ENCODE results near the gene ELOVL6.
"Not testable (repeated sequence)": the region's sequence is repeated elsewhere in the genome, so short reads cannot be mapped to it uniquely, and the experiment has no call there.

ELOVL6 gene

DNA sequence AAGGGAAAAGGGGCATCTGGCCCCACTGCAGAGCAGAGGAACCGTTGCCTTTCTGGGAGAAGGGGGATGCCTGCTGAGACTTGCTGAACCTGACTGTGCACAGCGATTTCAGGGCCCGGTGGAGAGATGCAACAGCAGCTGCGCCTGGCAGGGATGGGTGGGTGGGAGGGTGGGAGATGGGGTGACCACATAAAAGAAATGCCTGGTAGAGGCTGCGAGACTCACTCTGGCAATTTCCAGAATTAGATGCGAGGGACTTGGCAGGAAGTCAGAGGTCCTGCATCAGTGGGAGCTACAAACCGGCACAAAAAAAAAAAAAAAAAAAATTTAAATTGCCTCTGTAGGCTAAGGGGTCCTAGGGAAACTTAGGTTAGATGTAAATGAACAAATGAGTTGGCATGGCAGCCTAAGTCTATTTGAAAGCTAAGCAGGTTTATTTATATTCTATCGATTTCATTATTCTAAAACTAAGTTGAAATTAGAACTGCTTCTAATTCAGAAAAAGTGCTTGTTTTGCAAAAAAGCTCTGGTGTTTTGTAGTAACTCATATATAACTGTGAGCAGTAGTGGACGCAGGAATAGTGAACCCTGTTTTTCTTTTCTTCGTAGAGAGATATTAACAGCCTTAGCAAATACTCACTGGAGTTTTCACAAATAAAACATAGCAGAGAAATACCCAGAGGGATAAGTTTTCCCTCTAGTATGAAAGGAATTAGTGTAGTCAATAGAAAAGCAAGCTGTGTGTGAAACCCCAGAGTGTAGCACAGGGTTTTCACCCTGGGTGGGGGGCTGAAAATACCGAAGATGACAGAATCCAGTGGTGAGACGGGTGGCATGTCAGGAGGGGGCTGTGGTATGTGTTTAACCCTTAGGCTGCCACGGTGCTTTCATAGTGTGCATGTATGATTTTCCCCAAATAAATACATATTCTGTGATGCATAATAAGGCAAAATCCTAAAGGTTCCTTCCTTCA, 155.6 kb downstream of the ELOVL6 start:
- no peak for FAIRE-seq

DNA sequence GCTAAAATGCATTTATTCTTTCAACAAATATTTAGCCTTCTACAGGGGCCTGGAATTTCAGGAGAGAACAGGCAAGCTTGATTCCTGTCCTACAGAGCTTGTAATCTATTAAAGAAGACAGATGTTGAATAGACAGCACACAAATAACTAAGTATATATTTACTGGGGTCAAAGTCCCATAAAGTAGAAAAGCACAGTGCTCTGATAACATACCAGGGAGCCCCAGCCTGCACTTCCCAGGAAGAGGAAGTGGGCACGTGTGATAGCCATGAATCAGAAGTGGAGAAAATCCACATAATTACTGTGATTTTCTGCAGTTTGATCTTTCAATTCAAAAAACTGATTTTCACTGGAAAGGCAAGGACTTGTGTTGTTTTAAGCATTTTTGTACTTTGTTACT, 156.7 kb downstream of the ELOVL6 start:
- FAIRE-seq (no peak), DNase-seq (ENCODE audit: insufficient read length, low spot score) (no peak)

More for the DNA sequence above, 155.6 kb downstream of the ELOVL6 start:
- DNase-seq (ENCODE audit: insufficient read length, low spot score), result no peak

DNA sequence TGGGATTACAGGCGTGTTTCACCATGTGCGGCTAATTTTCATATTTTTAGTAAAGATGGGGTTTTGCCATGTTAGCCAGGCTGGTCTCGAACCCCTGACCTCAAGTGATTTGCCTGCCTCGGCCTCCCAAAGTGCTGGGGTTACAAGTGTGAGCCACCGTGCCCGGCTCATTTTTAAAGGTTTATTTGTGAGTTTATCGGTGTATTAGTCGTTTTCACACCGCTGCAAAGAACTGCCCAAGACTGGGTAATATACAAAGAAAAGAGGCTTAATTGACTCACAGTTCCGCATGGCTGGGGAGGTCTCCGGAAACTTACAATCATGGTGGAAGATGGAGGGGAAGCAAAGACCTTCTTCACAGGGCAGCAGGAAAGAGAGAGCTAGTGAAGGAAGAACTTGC, 159.3 kb downstream of the ELOVL6 start:
- FAIRE-seq; DNase-seq (ENCODE audit: insufficient read length, low spot score): not testable (repeated sequence)

DNA sequence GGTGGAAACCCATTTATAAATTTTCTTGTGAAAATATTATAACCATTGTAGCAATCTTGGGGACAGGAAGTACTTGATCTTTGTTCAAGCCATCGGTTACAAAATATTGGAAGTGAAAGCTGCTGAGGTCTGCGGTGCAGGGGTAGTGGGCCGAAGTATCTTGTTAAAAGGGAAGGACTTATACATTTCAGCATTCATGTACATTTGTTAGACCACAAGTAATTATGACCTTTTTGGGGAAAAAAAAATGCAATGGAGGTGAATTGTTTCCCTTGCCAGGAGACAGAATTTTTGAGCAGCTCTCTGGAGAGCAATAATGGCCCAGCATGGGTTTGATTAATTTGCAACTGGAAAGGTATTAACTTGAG, 164.4 kb downstream of the ELOVL6 start:
- peak; percentile 94 for FAIRE-seq

DNA sequence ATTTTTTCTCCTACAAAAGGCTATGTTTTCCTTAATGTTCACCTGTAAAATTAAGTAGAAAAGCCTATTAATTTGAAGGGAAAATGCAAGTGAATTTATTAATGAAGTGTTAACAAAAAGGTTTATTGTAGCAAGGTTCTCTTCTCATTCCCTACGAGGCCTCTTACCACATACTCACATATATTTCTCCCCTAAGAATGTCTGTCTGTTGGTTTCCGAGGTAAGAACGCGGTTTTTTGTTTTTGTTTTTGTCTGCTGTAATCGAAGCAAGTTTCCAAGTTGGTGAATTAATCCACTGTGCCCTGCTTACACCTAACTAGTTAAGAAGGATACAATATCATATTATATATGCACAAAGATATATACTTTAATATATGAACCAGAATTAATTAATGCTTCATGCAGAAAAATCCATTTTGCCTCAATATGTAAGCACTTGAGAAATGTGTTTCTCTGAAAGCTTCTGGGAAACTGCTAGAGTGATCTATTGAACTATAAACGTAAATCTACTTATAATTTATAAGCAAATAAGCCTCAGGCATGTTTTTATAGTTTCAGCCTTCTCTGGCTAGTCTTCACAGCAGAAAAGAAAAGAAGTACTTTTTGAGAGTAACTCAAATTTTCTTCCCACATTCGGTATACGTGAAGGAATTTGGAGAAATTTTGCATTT, 164.9 kb downstream of the ELOVL6 start:
- no peak for FAIRE-seq

More for the DNA sequence above, 164.4 kb downstream of the ELOVL6 start:
- DNase-seq (ENCODE audit: insufficient read length, low spot score), result peak; percentile 48

DNA sequence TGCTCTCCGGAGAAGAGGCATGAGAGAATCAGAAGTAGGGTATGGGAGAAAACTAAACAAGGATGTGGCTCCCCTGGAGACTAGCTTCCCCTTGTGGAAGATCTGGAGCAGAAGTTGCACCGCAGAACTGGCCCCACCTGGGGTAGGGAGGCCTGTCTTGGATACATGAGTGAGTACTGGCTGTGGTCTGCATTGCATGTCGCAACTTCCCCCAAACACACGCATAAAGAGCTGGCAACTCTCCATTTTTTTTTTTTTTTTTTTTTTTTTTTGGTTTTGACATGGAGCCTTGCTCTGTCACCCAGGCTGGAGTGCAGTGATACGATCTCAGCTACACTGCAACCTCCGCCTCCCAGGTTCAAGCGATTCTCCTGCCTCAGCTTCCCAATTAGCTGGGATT, 165.8 kb downstream of the ELOVL6 start:
- FAIRE-seq (no peak), DNase-seq (ENCODE audit: insufficient read length, low spot score) (no peak)

More for the DNA sequence above, 164.9 kb downstream of the ELOVL6 start:
- no peak for DNase-seq (ENCODE audit: insufficient read length, low spot score)

DNA sequence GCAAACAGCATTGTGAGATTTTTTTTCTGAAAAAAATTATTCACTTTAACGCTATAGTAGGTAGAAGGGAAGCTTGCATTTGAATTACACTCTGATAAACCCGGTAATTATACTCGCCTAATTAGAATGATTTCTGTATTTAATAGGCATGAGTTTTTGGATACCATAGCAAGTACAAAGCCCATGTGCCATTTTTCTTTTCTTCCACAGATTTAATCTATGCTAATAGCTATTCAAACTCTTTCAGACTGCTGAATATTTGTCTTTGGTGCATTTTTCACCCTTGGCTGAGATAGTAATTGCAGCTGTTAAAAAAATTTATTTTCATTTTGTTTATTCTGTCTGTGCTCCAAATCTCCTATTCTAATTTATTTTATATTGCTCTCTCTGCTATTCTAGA, 172.7 kb downstream of the ELOVL6 start:
- FAIRE-seq, result no peak
- DNase-seq (ENCODE audit: insufficient read length, low spot score), result no peak

DNA sequence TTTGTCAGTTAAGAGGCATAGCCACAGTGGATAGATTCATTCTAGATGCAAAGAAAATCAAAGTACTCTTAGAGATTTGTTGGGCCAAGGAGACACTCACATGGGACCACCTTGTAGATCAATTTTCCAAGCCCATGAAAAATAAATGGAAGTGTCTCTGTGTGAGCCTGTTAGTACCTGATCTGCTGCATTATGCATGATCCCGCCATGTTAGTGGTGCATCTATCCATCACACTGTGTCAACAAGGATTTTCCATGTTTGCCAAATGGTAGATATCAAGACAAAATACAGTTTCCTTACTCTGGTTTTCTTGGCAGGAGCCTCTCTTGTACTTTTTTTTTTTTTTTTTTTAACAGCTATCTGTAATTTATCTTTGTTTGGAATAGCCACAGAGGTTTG, 173.4 kb downstream of the ELOVL6 start:
- DNase-seq (ENCODE audit: insufficient read length, low spot score) (no peak), FAIRE-seq (no peak)

DNA sequence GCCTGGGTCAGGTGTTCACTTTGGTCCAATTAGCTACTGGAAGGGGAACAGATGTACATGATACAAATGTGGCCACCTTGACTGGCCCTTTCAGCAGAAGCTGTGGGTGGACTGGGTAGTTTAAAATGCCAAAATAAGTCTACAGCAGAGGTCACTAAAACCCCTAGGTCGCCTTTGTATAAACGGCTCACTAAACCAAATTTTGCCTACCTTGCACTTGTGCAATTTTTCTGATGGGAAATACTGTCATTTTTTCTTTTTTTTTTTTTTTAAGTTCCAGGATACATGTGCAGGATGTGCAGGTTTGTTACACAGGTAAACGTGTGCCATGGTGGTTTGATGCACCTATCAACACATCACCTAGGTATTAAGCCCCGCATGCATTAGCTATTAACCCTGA, 176.0 kb downstream of the ELOVL6 start:
- FAIRE-seq (no peak), DNase-seq (ENCODE audit: insufficient read length, low spot score) (no peak)

DNA sequence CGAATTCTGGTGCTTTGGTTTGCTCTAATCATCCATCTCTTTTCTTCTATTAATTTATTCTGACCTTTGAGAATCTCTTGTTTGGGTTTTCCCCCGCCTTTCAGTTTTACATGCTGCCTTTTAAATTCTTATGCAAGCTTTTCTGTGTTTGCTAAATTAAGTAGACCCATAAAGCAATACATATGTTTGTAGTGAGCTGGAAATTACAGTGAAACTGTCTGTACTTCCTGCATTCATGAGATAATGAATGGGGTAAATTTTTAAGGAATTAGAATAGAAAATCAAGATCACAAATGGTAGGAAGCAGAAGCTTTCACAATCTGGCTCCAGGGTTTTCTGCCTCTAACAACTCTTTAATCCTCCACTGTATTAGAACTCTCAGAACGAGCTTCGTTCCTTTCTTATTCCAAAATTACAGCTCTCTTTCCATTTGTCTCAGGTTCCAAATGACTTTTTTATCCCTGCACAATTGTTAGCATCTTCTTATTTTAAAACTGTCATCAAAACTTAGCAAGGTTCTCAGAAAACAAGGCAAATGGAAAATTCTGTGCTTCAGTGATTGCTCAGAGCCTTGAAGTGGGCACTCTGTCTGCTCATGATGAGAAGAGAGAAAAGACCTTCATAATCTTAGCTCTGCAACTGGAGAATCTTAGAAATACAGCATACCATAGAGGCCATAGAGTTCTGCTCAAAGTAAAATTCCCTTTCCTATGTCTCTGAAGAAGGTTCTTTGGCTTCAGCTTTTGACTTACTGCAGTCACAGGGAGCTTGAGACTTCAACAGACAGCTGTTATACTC, 177.6 kb downstream of the ELOVL6 start:
- FAIRE-seq, result no peak

DNA sequence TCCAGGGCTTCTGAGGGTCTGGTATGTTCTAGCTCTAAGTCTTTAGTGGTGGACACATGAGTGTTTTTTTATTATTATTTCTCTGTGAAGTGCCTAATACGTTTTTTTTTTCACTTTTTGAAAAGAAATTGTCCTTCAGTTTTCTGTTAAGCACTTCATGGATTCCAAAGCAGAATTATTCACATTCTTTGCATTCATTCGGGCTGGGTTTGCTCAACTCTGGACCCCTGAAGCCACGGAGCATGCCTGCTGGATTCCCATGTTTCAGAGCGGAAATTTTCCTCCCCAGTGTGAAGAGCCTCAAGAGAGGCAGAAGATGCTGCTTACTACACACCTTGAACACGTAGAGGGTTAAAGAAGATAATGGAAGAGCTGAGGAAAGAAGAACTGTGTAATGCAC, 178.3 kb downstream of the ELOVL6 start:
- no peak for FAIRE-seq
- DNase-seq (ENCODE audit: insufficient read length, low spot score), result no peak

More for the DNA sequence above, 177.6 kb downstream of the ELOVL6 start:
- no peak for DNase-seq (ENCODE audit: insufficient read length, low spot score)

DNA sequence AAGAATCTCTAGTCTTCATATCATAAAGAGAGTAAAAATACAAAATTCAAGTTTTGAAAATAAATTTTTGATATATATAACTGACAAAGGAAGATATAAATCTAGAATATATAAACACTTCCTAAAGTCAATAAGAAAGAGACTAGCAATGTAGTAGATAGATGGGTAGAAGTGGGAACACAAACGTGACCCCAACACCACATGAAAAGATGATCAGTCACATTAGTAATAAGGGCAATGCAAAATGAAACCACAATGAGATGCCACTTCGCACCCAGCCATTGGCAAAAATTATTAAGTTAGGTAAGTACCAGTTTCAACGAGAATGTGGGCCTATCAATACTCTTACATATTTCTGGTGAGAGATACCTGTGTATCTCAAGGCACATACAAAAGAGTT, 179.3 kb downstream of the ELOVL6 start:
- DNase-seq (ENCODE audit: insufficient read length, low spot score) (no peak), FAIRE-seq (no peak)

DNA sequence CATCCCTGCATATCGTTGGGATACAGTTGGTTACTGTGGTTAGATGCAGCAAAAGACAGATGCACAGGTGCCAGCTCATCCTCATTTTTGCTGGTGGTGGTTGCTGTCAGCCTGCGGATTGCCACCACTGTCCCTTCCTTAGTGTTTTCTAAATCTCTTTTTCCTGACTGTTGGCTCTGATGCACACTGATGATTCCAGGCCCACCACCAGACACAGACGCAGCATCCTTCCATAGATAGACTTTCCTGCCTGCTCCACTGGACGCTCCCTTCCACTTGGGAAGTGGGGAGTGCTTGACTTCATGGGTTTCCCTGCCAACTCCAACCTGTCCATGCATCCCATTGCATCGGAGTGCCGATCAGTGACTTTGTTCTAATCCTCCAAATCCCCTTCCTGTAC, 184.2 kb downstream of the ELOVL6 start:
- no peak for FAIRE-seq
- no peak for DNase-seq (ENCODE audit: insufficient read length, low spot score)

DNA sequence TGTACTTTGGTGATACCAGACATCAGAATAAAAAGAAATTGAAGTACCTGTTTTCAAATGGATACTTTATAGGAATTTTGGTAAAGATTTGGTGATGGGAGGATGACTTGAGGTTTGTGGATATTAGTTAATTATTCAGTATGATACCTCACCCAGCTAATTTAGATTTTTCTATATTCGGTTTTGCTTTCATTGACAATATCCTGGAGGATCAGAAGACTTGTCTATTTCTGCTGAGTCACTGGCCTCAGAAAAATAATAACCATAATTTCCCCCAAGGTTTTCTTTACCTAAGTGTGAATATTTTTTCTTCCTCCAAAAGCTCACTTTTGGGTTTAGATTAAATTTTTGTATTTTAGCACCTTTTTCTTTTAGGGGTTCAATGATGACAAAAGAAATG, 185.5 kb downstream of the ELOVL6 start:
- peak; percentile 42 for FAIRE-seq
- DNase-seq (ENCODE audit: insufficient read length, low spot score), result no peak

DNA sequence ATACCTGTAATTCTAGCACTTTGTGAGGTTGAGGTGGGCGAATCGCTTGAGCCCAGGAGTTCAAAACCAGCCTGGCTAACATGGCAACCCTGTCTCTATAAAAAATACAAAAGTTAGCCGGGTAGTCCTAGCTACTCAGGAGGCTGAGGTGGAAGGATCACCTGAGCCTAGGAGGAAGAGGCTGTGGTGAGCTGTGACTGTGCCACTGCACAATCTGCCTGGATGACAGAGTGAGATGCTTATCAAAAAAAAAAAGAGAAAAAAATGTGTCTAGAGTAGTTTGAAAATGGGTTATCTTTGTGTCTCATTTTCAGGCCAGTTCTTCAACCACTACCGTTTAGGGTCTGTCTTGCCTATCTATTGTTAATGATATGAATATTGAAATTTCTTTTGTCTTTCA, 187.6 kb downstream of the ELOVL6 start:
- FAIRE-seq (peak; percentile 4), DNase-seq (ENCODE audit: insufficient read length, low spot score) (no peak)

DNA sequence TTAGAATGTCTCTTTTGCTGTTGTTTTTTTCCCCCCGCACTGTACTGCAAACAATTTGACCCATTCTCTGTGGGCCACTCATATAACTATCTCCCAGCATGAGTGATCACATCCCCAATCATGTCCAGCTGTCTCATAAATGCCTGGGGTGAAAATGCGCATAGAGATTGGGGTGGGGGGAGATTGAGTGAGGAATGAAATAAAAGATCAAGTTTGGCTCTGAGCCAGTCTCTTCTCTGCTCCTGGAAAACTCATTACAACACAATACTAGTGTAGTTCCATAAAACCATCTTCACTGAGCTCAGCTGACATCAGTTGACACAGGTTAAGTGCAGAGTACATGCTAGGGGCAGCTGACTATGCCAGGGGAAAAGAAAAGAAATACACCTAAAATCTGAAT, 188.9 kb downstream of the ELOVL6 start:
- DNase-seq (ENCODE audit: insufficient read length, low spot score) (no peak), FAIRE-seq (no peak)

DNA sequence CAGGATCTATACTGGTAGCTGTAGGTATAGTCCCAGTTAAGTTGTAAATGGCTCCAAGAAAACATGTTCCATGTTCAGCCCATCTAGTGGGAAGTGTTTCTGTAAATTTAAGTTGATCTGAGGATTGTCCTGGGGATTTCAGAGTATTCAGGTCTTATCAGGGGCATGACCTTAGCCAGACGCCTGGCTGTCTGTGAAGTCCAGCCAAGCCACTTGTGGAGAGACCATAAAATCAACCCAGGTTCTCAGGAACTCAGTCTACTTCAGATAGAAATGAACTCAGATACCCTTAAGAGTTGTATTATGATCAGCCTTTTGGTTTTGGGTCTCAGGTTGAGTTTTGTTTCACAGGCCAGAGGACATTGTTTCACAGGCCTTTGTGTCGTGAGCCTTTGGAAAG, 189.9 kb downstream of the ELOVL6 start:
- no peak for FAIRE-seq
- no peak for DNase-seq (ENCODE audit: insufficient read length, low spot score)

DNA sequence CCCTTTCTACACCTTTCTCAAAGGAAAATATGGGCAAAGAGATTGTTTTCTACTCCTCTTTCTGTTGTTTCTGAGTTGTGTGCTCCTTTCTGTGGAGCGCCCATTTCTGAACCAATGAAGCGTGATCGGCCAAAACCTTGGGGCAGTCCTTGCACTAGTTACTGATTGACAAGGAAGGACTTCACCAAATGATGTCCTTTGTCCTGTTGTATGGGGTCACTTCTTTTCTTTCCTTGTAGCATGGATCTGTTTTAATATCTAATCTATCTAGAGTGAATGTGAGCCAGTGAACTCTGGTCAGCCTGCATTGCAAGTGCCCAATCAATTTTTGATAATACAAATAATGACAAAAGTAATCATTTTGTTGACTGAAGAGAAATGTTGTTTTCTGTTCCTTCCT, 191.2 kb downstream of the ELOVL6 start:
- DNase-seq (ENCODE audit: insufficient read length, low spot score), result no peak
- peak; percentile 18 for FAIRE-seq

DNA sequence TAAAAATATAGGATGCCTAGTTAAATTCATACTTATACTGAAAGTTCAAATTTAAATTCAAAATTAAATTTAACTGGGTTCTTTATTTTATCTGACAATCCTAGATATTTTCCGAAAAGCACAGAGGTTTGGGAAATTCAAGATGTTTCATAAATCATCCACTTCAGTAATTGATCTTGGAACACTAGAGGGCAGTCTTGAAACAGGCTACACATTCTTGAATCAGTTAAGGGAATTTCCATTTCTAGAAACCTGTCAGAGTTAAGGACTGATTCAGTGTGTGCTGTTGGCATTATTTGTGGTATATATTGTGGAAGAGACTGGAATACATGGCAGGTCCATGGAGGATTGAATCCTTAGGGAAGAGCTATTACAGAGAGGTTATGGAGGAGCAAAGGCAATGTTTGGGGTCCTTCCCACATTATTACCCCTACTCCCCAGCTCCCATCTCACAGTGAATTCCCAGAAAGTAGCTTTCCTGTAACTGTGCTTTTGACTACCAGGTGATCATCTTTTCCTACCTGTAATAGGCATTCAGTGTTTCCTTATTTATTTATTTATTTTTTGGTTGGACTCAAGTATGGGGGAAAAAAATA, 192.9 kb downstream of the ELOVL6 start:
- DNase-seq (ENCODE audit: insufficient read length, low spot score) (peak; percentile 18), FAIRE-seq (peak; percentile 92)

DNA sequence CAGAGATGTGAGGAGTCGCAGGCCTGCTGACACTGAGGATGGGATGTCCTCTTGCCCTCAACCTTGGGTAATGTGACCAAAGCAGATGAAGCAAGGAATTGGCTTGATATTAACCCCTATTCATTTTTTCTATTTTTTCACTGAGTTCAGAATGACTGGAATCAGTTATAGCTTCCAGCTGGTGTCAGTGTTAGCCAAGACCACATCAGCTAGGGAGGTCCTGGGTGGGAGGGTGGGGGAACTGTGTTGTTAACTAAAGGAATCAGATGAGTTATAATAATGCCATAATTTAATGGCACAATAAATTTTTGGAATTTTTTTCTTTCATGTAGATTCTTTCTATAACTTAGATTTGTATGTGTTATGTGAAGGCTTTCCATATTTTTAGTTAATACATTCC, 193.9 kb downstream of the ELOVL6 start:
- FAIRE-seq, result no peak
- DNase-seq (ENCODE audit: insufficient read length, low spot score), result no peak
